ENCODE results near the gene ISLR2. TPM values are rescaled to one million over a fixed set of nuclear protein-coding genes. Genes with fewer than 3 reads are reported as not detected.

ISLR2 gene
- total and polyA plus RNA-seq, 12 donors = 0.13 to 2.6 (median 0.48) TPM; not detected in 1

DNA sequence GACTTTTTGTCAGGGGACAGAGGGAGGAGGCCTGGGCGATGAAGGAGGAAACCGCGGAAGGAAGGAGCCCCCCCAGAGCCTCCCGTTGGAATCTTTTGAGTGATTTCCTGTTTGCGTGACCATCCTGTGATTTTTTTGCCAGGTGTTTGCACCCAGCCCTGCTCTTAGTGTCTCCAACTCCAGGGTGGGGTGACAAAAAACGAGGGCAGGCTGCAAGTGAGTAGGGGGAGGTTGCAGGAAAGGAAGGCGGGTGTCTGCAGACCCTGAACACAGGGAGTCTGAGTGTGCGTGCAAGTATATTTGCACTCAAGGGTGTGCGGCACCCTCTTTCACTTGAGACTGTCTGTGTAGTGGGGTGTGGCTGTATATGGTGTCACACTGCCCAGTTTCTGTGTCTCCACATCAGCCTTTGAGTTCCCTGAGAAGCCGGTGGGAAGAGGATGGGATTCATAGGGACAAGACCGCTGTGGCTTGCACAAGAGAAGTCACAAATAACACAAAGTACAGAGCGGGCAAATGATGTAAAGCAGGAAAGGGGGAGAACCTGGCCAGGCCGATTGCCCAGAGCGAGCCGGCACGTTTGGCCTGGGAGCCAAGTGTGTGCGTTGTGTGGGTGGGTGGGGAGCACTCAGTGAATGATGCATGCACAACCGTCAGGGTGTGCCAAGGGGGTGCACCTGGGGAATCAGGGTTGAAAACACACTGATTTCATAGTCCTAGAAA lies 6.6 kb downstream of the ISLR2 start:
- peaks cover 51% of the 10 kb centered on the region for H3K27me3 ChIP-seq
- WGBS, 4 donors = 36 to 45% (median 42%) methylated on average over 18 of the region's 18 CpGs
- H3K36me3 ChIP-seq (replicated peaks in 1 of 2) = no peaks in the 10 kb centered on the region
- TF ChIP-seq, protein P1, sequence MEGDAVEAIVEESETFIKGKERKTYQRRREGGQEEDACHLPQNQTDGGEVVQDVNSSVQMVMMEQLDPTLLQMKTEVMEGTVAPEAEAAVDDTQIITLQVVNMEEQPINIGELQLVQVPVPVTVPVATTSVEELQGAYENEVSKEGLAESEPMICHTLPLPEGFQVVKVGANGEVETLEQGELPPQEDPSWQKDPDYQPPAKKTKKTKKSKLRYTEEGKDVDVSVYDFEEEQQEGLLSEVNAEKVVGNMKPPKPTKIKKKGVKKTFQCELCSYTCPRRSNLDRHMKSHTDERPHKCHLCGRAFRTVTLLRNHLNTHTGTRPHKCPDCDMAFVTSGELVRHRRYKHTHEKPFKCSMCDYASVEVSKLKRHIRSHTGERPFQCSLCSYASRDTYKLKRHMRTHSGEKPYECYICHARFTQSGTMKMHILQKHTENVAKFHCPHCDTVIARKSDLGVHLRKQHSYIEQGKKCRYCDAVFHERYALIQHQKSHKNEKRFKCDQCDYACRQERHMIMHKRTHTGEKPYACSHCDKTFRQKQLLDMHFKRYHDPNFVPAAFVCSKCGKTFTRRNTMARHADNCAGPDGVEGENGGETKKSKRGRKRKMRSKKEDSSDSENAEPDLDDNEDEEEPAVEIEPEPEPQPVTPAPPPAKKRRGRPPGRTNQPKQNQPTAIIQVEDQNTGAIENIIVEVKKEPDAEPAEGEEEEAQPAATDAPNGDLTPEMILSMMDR (IDR thresholded peaks at IDR 0.05) = no peak
- TF ChIP-seq POLR2A (IDR thresholded peaks at IDR 0.05) = no peak
- intact Hi-C loops (cut with DNase I) = loop anchor here in 1 of 2 donors (10.0 kb wide), 1 partner anchor 82 kb away; no protein-coding TSS in a partner anchor
- H3K27ac ChIP-seq = peak overlapping the region in 2 of 5 donors; percentile 76 to 77
- H3K4me3 ChIP-seq = peak overlapping the region in 2 of 4 donors; percentile 4 to 41
- peak in 1 of 7 donors; percentile 19 for DNase-seq
- no peaks in the 10 kb centered on the region for H3K9me3 ChIP-seq (replicated peaks in 1 of 3)
- peaks cover 10 to 17% of the 10 kb centered on the region in 2 donors for H3K4me1 ChIP-seq (replicated peaks in 1 of 2)

DNA sequence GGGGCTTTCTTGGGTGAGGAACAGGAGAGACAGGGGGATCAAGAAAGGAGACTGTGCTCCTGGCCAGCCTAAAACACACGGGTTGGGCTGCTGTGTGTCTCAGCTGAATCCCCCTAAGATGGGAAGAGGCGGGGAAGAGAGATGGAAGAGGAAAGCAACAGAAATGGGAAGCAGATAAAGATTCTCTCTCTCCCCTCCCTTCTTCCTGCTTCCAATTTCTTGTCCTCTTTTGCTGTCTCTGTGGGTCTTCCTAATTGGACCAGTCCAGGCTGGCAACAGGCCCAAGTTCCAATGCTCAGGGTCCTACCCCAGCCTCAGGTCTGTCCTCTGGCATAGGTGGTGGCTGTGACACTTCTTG lies 7.1 kb downstream of the ISLR2 start:
- no peaks in the 10 kb centered on the region for H3K9me3 ChIP-seq (replicated peaks in 1 of 3)
- H3K36me3 ChIP-seq (replicated peaks in 1 of 2) = no peaks in the 10 kb centered on the region
- DNase-seq = no peak
- no peak overlapping the region for H3K4me3 ChIP-seq
- WGBS, 4 donors = 73 to 89% (median 84%) methylated on average over 2 of the region's 2 CpGs
- H3K27me3 ChIP-seq = peaks cover 45% of the 10 kb centered on the region
- H3K4me1 ChIP-seq (replicated peaks in 1 of 2) = peaks cover 10 to 17% of the 10 kb centered on the region in 2 donors
- intact Hi-C loops (cut with DNase I) = loop anchor here in 1 of 2 donors (10.0 kb wide), 1 partner anchor 83 kb away; no protein-coding TSS in a partner anchor
- TF ChIP-seq, protein P1 (IDR thresholded peaks at IDR 0.05) = no peak
- TF ChIP-seq POLR2A (IDR thresholded peaks at IDR 0.05) = no peak
- H3K27ac ChIP-seq = no peak overlapping the region

DNA sequence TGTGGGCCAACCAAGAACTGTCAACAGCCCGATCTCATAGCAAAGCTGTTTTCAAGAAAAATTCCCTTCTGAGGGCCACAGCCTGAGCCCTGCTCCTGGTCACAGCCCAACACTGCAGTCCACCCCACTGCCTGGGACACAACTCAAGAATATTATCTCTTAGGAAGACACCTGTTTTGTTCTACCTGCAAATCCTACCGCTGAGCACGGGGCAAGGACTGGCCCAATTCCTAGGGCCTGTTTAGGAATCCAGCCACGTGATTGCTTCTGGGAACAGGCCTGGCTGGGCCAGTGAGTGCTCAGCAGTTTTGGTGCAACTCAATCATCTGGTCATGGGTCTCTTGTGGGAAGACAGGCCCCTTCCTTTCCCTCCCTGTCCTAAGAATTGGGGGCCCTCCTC lies 8.3 kb downstream of the ISLR2 start:
- Histone ChIP-seq H3K9me3 (replicated peaks in 1 of 3) (no peaks in the 10 kb centered on the region), H3K4me1 (replicated peaks in 1 of 2) (peaks cover 10 to 17% of the 10 kb centered on the region in 2 donors), H3K36me3 (replicated peaks in 1 of 2) (no peaks in the 10 kb centered on the region), H3K27me3 (peaks cover 34% of the 10 kb centered on the region), H3K4me3 (no peak overlapping the region), H3K27ac (no peak overlapping the region)
- intact Hi-C loops (cut with DNase I) = loop anchor here in 1 of 2 donors (10.0 kb wide), 1 partner anchor 84 kb away; no protein-coding TSS in a partner anchor
- no peak for TF ChIP-seq POLR2A (IDR thresholded peaks at IDR 0.05)
- TF ChIP-seq, protein P1 (IDR thresholded peaks at IDR 0.05) = no peak
- DNase-seq = no peak
- WGBS, 4 donors = 81 to 100% (median 95%) methylated on average over 4 of the region's 4 CpGs

DNA sequence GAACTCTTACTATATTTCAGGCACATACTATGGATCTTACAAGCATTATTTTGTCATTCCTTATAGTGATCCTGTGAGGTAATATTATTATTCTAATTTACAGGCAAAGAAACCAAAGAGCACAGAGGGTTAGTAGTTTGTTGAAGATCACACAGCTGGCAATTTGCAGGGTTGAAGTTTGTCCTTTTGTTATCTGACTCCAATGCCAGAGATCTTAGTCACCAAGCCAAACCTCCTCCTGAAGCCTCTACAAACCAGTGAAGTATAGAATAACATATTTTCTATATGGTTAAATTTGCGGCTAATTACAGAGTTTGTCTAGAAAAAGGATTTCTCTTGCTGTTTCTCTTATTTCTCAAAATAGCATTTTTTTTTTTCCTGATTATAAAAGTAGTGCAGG lies 11.2 kb downstream of the ISLR2 start:
- H3K9me3 ChIP-seq (replicated peaks in 1 of 3) = no peaks in the 10 kb centered on the region
- H3K27ac ChIP-seq = no peak overlapping the region
- H3K36me3 ChIP-seq (replicated peaks in 1 of 2) = no peaks in the 10 kb centered on the region
- TF ChIP-seq, protein P1 (IDR thresholded peaks at IDR 0.05) = no peak
- peaks cover 16% of the 10 kb centered on the region for H3K27me3 ChIP-seq
- H3K4me3 ChIP-seq = no peak overlapping the region
- 94 to 100% (median 98%) methylated on average over 1 of the region's 1 CpG for WGBS, 4 donors
- H3K4me1 ChIP-seq (replicated peaks in 1 of 2) = peaks cover 5% of the 10 kb centered on the region in 2 donors
- DNase-seq = no peak
- intact Hi-C loops (cut with DNase I) = no loop called here
